Gastroesophageal sphincter (tissue), 3 donors: ENCODE measurements around the gene NR2F2.

Experiments
- CTCF ChIP-seq, 4 experiments: fragments of 200-600 bp in 2 of 4; fragments of 450-650 bp in 2 of 4; sonication (generic) in 1 of 4; IDR thresholded peaks; one replicate each; pipeline ENCODE4 v1.5.1; 2017 to 2019; ENCODE audit warnings: antibody characterized with exemption in 4 of 4, mild to moderate bottlenecking in 2 of 4, moderate library complexity in 2 of 4
- EP300 ChIP-seq: sonication (generic); formaldehyde crosslinking; IDR thresholded peaks from one replicate; pipeline ENCODE4 v1.6.1; 2017; ENCODE audit warnings: antibody characterized with exemption, mild to moderate bottlenecking
- POLR2AphosphoS5 ChIP-seq: sonication (generic); formaldehyde crosslinking; IDR thresholded peaks from one replicate; pipeline ENCODE4 v1.6.1; 2017; ENCODE audit warnings: antibody characterized with exemption

- TF ChIP-seq CTCF (IDR thresholded peaks at IDR 0.05) = no peak
- no peak for TF ChIP-seq EP300
- no peak for TF ChIP-seq POLR2AphosphoS5
These were observed 37.1 kb downstream of the NR2F2 start for GRCh38 chr15:96367311-96368200.
